ENCODE results near the gene SLC43A1. TPM values are rescaled to one million over a fixed set of nuclear protein-coding genes. Genes with fewer than 3 reads are reported as not detected.

Gene SLC43A1
- total and polyA plus RNA-seq, 7 donors: 0.92 to 32.4 (median 19.1) TPM

DNA sequence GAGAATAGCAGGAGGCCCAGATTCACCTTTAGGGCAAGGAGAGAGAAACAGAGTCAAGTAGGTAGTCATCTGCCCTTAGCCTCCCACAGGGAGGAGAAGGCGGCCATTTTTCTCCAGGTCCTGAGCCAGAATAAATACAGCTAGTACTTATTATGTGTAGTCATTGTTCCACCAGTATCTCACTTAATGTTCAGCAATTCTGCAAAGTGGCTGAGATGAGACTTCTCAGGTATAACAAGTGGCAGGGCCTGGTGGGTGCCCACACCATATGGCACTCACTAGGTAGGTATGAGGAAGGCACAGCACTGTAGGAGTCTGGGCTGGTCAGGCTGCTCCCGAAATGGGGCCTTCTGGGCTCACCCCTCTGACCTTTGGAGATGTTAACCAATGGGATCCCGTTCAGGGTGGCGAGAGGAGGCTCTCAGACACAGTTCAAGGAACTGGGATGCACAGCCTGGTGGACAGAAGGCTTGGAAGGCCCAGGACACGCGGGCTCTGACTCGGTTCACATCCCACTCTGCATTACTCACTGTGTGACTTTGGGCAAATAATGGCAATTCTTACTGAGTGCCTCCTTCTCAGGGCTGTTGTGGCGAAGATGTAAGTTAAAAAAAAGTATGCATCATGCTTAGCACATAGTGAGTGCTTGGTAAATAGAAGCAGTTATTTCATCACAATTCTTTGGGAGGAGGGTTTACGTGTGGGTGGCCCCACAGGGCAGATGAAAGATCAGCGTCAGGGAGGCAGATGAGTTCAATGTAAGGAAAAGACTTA lies 30.1 kb downstream of the SLC43A1 start:
- TF ChIP-seq, protein P1, sequence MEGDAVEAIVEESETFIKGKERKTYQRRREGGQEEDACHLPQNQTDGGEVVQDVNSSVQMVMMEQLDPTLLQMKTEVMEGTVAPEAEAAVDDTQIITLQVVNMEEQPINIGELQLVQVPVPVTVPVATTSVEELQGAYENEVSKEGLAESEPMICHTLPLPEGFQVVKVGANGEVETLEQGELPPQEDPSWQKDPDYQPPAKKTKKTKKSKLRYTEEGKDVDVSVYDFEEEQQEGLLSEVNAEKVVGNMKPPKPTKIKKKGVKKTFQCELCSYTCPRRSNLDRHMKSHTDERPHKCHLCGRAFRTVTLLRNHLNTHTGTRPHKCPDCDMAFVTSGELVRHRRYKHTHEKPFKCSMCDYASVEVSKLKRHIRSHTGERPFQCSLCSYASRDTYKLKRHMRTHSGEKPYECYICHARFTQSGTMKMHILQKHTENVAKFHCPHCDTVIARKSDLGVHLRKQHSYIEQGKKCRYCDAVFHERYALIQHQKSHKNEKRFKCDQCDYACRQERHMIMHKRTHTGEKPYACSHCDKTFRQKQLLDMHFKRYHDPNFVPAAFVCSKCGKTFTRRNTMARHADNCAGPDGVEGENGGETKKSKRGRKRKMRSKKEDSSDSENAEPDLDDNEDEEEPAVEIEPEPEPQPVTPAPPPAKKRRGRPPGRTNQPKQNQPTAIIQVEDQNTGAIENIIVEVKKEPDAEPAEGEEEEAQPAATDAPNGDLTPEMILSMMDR (IDR thresholded peaks at IDR 0.05): no peak
- TF ChIP-seq EP300 (IDR thresholded peaks at IDR 0.05): no peak
- Histone ChIP-seq H3K36me3 (peaks cover 31 to 70% (median 43%) of the 10 kb centered on the region in 4 donors), H3K9me3 (no peaks in the 10 kb centered on the region), H3K27me3 (peaks cover 15 to 39% (median 29%) of the 10 kb centered on the region in 3 donors), H3K4me3 (no peak overlapping the region), H3K4me1 (peaks cover 0 to 15% (median 11%) of the 10 kb centered on the region in 4 donors), H3K27ac (no peak overlapping the region)
- intact Hi-C loops (cut with DNase I): no loop called here
- no peak for DNase-seq
- 91 to 94% methylated on average over 10 of the region's 10 CpGs for WGBS, 2 donors

DNA sequence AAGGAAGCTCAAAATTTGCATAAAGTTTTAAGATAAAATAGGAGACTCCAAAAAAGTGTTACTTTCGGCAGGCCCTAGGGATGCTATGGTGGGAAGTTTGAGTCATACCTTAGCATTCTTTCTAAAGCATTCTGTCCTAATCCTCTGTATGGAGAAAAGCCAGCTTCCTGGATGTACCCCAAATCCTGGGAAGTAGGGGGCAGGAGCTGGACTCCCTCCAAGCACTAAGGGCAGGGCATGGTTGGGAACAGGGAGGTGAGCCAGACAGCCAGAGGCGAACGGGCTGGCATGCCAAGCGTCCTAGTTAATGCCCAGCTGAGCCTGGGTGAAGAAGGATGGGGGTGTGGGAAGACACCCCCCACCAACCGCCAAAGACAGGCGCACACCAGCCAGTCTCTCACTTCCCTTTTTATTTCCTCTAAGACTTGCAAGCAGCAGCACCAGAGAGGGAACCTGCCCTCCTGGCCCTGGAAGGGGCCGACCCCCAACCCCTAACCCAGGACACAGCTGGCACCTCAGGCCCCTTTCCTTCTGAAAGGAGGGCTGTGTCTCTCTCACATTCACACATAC lies 31.3 kb downstream of the SLC43A1 start:
- Histone ChIP-seq H3K4me3 (no peak overlapping the region), H3K9me3 (no peaks in the 10 kb centered on the region), H3K27me3 (peaks cover 15 to 39% (median 29%) of the 10 kb centered on the region in 3 donors), H3K4me1 (peaks cover 0 to 15% (median 11%) of the 10 kb centered on the region in 4 donors), H3K27ac (no peak overlapping the region), H3K36me3 (peaks cover 27 to 58% (median 38%) of the 10 kb centered on the region in 4 donors)
- 67 to 77% methylated on average over 7 of the region's 7 CpGs for WGBS, 2 donors
- intact Hi-C loops (cut with DNase I): no loop called here
- DNase-seq: no peak
- TF ChIP-seq EP300 (IDR thresholded peaks at IDR 0.05) (no peak), POLR2AphosphoS5 (IDR thresholded peaks at IDR 0.05) (no peak)
- TF ChIP-seq, protein P1 (IDR thresholded peaks at IDR 0.05): no peak

DNA sequence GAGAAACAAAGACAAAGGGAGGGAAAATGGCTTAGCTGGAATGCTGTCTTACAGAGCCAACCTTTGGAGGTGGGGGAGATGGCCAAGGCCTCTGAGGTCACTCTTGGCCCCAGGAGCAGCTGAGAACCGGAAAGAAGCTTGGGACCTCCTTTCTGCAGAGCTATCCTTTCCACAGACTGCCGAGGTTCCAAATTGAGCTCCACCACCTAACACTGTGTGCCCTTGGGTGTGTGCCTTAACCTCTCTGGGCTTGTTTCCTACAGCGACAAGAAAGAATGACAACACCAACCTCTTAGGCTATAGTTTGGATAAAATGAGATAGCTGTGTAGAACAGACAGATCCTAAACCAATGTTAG lies 32.0 kb downstream of the SLC43A1 start:
- Histone ChIP-seq H3K4me1 (peaks cover 0 to 15% (median 11%) of the 10 kb centered on the region in 4 donors), H3K27ac (no peak overlapping the region), H3K36me3 (peaks cover 21 to 51% (median 31%) of the 10 kb centered on the region in 4 donors), H3K4me3 (no peak overlapping the region), H3K27me3 (peaks cover 15 to 39% (median 29%) of the 10 kb centered on the region in 3 donors), H3K9me3 (no peaks in the 10 kb centered on the region)
- DNase-seq: no peak
- intact Hi-C loops (cut with DNase I): no loop called here
- WGBS, 2 donors: 76 to 81% methylated on average over 3 of the region's 3 CpGs
- no peak for TF ChIP-seq POLR2A (IDR thresholded peaks at IDR 0.05)
- TF ChIP-seq, protein P1 (IDR thresholded peaks at IDR 0.05): no peak
- no peak for TF ChIP-seq EP300 (IDR thresholded peaks at IDR 0.05)
- no peak for TF ChIP-seq POLR2AphosphoS5 (IDR thresholded peaks at IDR 0.05)

DNA sequence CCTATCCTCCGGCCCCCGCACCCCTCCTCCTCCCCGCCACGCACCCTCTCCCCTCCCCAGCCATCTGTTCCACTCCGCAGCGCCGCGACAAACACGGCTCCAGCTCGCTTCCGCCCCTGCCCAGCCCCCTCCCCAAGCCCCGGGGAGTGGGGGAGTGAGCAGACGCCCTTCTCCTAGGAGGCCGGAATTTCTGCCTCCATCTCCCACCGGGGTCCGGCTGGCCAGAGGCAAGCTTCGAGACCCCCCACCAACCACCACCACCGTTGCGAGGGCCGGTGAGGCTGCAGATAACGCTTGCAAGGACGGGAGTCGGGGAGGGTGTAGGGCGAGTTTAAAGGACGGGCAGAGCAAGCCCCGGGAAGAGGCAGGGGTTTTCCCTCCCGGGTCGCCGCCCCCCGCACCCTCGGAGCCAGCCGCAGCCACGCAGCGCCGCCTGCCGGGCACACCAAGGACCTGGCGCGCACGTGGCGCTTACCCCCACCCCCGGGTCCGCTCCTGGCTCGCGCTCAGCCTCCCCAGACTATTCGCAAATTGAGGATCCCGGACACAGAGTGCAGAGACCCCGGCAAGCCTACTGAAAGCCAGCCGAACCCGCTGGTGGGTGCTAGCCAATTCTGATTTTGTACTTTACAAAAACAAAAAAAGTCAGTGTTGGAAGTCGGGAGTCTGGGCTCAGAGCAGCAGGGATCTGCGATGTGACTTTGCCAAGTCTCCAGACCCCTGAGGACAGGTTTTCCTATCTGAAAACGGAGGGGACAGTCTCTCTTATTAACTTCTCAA lies 32.5 kb downstream of the SLC43A1 start:
- Histone ChIP-seq H3K4me1 (peaks cover 0 to 15% (median 11%) of the 10 kb centered on the region in 4 donors), H3K9me3 (no peaks in the 10 kb centered on the region), H3K27ac (no peak overlapping the region), H3K4me3 (peak overlapping the region in 2 of 4 donors; percentile 15 to 20), H3K27me3 (peaks cover 15 to 38% (median 29%) of the 10 kb centered on the region in 3 donors), H3K36me3 (peaks cover 19 to 45% (median 25%) of the 10 kb centered on the region in 4 donors)
- intact Hi-C loops (cut with DNase I): no loop called here
- DNase-seq: no peak
- 3 to 5% methylated on average over 52 of the region's 52 CpGs for WGBS, 2 donors
- no peak for TF ChIP-seq POLR2A (IDR thresholded peaks at IDR 0.05)
- TF ChIP-seq, protein P1 (IDR thresholded peaks at IDR 0.05): peak; percentile 5 to 49 (median 36)

Measured in sigmoid colon (tissue), 7 donors.